Hepatocyte (in vitro differentiated cells): ENCODE measurements around the gene HSPB7. TPM values are rescaled to one million over a fixed set of nuclear protein-coding genes. Genes with fewer than 3 reads are reported as not detected.

Experiments used
- DNase-seq: peaks from one replicate; pipeline ENCODE4 v3.0.0-alpha.2; 2016; ENCODE audit warnings: low spot score
- H2AFZ ChIP-seq: fragments of 200-600 bp; sonication (generic); 2 replicates; pipeline ENCODE4 v1.6.0; 2016; ENCODE audit warnings: antibody characterized with exemption, mild to moderate bottlenecking
- H3K27ac ChIP-seq: fragments of 200-600 bp; sonication (generic); 2 replicates; pipeline ENCODE4 v1.5.1; 2016; ENCODE audit warnings: mild to moderate bottlenecking
- H3K27me3 ChIP-seq: fragments of 200-600 bp; sonication (generic); 2 replicates; pipeline ENCODE4 v1.6.1; 2016
- H3K36me3 ChIP-seq: fragments of 200-600 bp; sonication (generic); replicated peaks from 2 replicates; pipeline ENCODE4 v1.5.1; 2016; ENCODE audit warnings: low read depth; ENCODE audit not compliant: insufficient read depth
- H3K4me1 ChIP-seq: fragments of 200-600 bp; sonication (generic); 2 replicates; pipeline ENCODE4 v1.5.1; 2016; ENCODE audit warnings: mild to moderate bottlenecking, moderate library complexity; ENCODE audit not compliant: insufficient read depth
- H3K4me2 ChIP-seq: fragments of 200-600 bp; sonication (generic); 2 replicates; pipeline ENCODE4 v1.6.0; 2016
- H3K4me3 ChIP-seq: fragments of 200-600 bp; sonication (generic); 2 replicates; pipeline ENCODE4 v1.5.1; 2016; ENCODE audit warnings: mild to moderate bottlenecking
- H3K79me2 ChIP-seq: fragments of 200-600 bp; sonication (generic); 2 replicates; pipeline ENCODE4 v1.6.0; 2017; ENCODE audit warnings: mild to moderate bottlenecking
- H3K9me2 ChIP-seq: fragments of 200-600 bp; sonication (generic); replicated peaks from 2 replicates; pipeline ENCODE4 v1.6.0; 2017; ENCODE audit warnings: mild to moderate bottlenecking; ENCODE audit not compliant: insufficient read depth
- H3K9me3 ChIP-seq: fragments of 200-600 bp; sonication (generic); 2 replicates; pipeline ENCODE4 v1.5.1; 2016; ENCODE audit warnings: low read depth, mild to moderate bottlenecking
- H4K20me1 ChIP-seq: fragments of 200-600 bp; sonication (generic); 2 replicates; pipeline ENCODE4 v1.6.0; 2016; ENCODE audit warnings: mild to moderate bottlenecking; ENCODE audit not compliant: insufficient read depth, poor library complexity, severe bottlenecking
- CTCF ChIP-seq: fragments of 200-600 bp; sonication (generic); IDR thresholded peaks from 2 replicates; pipeline ENCODE4 v1.5.1; 2016; ENCODE audit warnings: antibody characterized with exemption, mild to moderate bottlenecking; ENCODE audit not compliant: poor library complexity
- EZH2 ChIP-seq: fragments of 200-600 bp; sonication (generic); IDR thresholded peaks from 2 replicates; pipeline ENCODE4 v1.6.1; 2016; ENCODE audit warnings: antibody characterized with exemption, mild to moderate bottlenecking, borderline replicate concordance
- EZH2phosphoT487 ChIP-seq: fragments of 200-600 bp; sonication (generic); IDR thresholded peaks from one replicate; pipeline ENCODE4 v1.6.1; 2018; ENCODE audit warnings: antibody characterized with exemption, mild to moderate bottlenecking, low read depth, moderate library complexity; ENCODE audit not compliant: unreplicated experiment, severe bottlenecking
- WGBS: methylation state at CpG from one replicate; pipeline ENCODE4 v1.1.6; 2016; ENCODE audit warnings: low lambda C conversion rate; ENCODE audit errors: missing lambda C conversion rate; 5-methylcytosine and 5-hydroxymethylcytosine counted together
- polyA plus RNA-seq: library from polyadenylated mRNA; unstranded; fragments of >200 nt; fragmentation: Nextera tagmentation; extraction: Ambion mirVana; gene quantifications from 2 replicates; pipeline ENCODE4 v1.2.1, GENCODE V29; 2016
- total RNA-seq: library from RNA; depleted of rRNA; stranded (reverse); fragments of >200 nt; gene quantifications from 2 replicates; pipeline ENCODE4 v1.2.3, GENCODE V29; 2014

HSPB7 gene
- total and polyA plus RNA-seq, 2 experiments from 2014 or later, result 17.4 to 59.4 TPM

DNA sequence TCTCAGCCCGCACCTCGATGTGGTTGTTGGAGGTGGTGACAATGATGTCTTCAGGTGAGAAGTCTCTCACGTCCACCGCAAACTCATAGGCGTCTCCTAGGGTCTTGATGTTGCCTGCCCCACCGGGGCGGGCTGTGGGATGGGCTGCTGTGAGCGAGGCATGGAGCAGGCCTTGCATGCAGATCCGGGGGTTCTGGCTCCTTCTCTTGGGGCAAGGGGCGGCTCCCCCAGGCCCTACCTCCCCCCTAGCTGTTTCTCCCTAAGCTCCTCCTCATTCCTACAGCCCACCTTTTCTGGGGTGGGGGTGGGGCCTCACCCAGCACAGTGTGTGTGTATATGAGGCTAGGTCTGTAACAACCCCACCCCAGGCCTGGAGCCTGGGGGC lies 775 bp downstream of the HSPB7 start:
- no peaks in the 10 kb centered on the region for H4K20me1 ChIP-seq
- H3K27ac ChIP-seq, result peak overlapping the region; percentile 93
- no peak for TF ChIP-seq CTCF
- no peak for TF ChIP-seq EZH2
- no peak for TF ChIP-seq EZH2phosphoT487
- H3K9me3 ChIP-seq, result no peaks in the 10 kb centered on the region
- H3K79me2 ChIP-seq, result no peaks in the 10 kb centered on the region
- no peak overlapping the region for H2AFZ ChIP-seq
- H3K36me3 ChIP-seq, result no peaks in the 10 kb centered on the region
- H3K4me1 ChIP-seq, result peaks cover 56% of the 10 kb centered on the region
- WGBS, result 96% methylated on average over 10 of the region's 10 CpGs
- peak overlapping the region; percentile 63 for H3K4me2 ChIP-seq
- H3K27me3 ChIP-seq, result no peaks in the 10 kb centered on the region
- DNase-seq, result no peak
- H3K9me2 ChIP-seq, result no peaks in the 10 kb centered on the region
- H3K4me3 ChIP-seq, result no peak overlapping the region

- no peak for DNase-seq
- TF ChIP-seq EZH2phosphoT487 (no peak), CTCF (no peak), EZH2 (no peak)
- Histone ChIP-seq H2AFZ (no peak overlapping the region), H3K4me3 (no peak overlapping the region), H3K4me1 (peaks cover 56% of the 10 kb centered on the region), H3K4me2 (no peak overlapping the region), H3K27ac (peak overlapping the region; percentile 93), H3K36me3 (no peaks in the 10 kb centered on the region), H3K79me2 (no peaks in the 10 kb centered on the region), H3K9me3 (no peaks in the 10 kb centered on the region), H4K20me1 (no peaks in the 10 kb centered on the region), H3K27me3 (no peaks in the 10 kb centered on the region), H3K9me2 (no peaks in the 10 kb centered on the region)
- 88% methylated on average over 19 of the region's 23 CpGs for WGBS
These were observed 1.6 kb downstream of the HSPB7 start for GRCh38 chr1:16015960-16016901.

DNA sequence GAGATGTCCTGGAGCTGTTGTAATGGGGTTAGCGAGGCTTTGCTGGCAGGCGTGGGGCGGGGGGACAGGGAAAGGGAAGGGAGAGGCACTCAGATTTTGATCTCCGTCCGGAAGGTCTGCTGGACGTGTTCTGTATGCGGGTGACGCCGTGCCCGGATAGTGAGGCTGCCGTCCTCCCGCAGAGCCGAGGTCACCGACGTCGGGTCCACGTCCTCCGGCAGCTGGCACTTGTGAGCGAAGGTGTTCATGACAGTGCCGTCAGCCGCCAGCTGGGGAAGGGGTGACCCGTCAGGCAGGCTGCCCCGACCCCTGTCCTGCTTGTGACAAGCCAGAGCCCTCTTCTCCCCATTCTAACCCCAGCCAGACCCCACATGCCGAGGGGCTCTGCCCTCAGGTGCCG lies 2.4 kb downstream of the HSPB7 start:
- Histone ChIP-seq H2AFZ (no peak overlapping the region), H3K36me3 (no peaks in the 10 kb centered on the region), H3K79me2 (no peaks in the 10 kb centered on the region), H3K4me1 (peaks cover 56% of the 10 kb centered on the region), H3K9me3 (no peaks in the 10 kb centered on the region), H3K27me3 (no peaks in the 10 kb centered on the region), H4K20me1 (no peaks in the 10 kb centered on the region), H3K4me3 (no peak overlapping the region), H3K9me2 (no peaks in the 10 kb centered on the region), H3K4me2 (no peak overlapping the region), H3K27ac (no peak overlapping the region)
- 93% methylated on average over 22 of the region's 25 CpGs for WGBS
- DNase-seq, result no peak
- TF ChIP-seq CTCF, result no peak
- TF ChIP-seq EZH2, result no peak
- TF ChIP-seq EZH2phosphoT487, result no peak
